Limb (tissue), 2 donors: Measurements from ENCODE around the gene GAL.

ENCODE experiments used
- DNase-seq, 2 donors: peaks; one replicate each; pipeline ENCODE4 v3.0.0-alpha.2; 2016; ENCODE audit errors: extremely low spot score in 2 of 2

The GAL gene

DNA sequence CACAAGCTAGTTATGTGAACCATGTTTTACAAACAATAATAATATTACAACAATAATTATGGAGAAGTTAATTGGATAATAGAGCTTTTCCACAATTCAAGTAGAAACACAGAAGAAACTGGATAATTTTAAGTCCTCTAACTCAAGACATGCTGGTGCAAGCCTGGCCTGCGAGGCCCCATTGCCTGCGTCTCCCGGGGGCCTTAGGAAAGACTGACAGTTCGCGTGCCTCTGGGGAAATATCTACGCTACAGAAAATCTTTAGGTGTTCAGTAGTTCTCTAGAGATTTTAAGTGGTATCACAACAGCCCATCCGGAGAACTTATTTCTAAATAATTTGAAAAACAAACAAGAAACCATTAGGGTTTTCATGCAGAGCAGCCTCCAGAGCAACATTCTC, 23.2 kb downstream of the GAL start:
- DNase-seq = no peak

DNA sequence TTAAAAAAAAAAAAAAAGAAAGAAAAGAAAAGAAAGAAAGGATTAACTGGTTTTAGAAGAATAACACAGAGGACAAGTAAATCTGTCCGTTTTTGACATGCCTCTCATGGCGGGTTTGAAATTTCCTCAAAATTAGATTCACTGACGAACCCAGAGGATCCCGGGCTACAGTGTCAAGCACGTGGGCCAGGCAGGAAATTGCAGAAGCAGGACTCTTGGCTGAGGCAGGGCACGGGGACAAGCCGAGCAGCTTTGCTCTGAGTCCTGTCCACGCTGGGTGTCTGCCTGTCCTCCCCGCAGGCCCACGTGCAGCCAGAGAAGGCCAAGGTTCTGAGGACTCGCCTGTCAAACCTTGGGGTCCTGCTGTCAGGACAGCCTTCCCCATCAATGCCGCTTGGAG, 24.7 kb downstream of the GAL start:
- DNase-seq = no peak

DNA sequence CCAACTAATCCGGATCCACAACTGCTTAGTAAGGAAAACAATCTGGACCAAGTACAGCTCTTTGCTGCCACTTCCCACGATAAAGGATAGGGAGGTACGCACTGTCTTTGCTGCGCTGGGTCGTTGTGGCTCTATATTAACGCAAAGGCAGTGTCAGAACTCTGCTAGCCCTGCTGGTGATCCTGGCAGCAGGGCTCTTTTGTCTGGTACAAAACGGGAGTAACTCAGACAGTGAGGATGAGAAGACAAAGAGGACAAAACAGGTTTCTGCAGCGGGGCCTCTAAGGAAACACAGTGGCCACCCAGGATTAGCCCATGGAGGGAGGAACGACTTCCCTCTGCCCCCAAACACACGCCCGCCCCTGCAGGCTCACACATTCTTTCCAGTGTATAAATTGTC, 26.1 kb downstream of the GAL start:
- DNase-seq = no peak

DNA sequence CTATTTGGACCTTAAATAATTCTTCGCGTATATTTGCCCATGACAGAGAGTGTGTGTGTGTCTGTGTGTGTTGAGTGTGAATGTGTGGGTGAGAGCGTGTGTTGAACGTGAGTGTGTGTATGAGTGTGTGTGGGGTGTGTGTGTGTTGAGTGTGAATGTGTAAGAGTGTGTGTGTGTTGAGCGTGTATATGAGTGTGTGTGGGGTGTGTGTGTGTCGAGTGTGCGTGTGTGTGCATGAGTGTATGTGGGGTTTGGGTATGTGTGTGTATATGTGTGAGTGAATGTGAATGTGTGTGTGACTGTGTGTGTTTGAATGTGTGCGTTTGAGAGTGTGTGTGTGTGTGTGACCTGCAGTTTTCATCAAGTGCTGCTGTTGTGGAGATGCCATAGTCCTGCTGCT, 26.8 kb downstream of the GAL start:
- DNase-seq = no peak

DNA sequence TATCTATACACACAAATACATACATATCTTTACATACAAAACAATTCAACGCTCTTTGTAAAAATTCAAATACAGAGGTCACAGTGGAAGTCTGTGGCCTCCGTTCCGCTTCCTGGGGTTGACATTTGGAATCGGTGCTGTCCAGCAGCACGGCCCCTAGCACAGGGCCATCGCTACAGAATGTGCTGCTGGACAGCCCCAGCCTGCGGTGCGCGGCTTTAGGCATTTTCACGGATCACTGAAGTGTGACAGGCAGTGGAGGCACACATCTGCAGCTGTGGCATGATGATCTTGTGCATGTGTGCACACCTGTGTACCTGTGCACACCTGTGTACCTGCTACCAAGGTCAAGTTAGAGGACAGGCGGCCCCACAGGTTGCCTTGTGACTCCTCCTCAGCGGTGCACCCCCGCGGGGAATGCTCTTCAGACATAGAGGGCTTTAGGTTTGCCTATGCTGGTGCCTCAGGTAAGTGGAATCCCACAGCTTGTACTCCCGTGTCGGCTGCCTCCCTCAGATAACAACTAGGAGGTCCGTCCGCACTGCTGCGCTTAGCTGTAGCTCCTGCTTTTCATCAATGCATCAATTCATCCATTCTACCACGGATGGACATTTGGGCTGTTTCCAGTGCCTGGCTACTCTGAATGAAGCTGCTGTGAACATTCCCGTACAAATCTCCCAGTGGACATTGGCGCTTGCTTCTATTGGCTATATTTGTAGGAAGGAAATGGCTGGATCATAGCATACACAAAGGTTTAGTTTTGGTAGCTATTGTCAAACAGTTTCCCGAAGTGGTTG, 29.9 kb downstream of the GAL start:
- DNase-seq = no peak

DNA sequence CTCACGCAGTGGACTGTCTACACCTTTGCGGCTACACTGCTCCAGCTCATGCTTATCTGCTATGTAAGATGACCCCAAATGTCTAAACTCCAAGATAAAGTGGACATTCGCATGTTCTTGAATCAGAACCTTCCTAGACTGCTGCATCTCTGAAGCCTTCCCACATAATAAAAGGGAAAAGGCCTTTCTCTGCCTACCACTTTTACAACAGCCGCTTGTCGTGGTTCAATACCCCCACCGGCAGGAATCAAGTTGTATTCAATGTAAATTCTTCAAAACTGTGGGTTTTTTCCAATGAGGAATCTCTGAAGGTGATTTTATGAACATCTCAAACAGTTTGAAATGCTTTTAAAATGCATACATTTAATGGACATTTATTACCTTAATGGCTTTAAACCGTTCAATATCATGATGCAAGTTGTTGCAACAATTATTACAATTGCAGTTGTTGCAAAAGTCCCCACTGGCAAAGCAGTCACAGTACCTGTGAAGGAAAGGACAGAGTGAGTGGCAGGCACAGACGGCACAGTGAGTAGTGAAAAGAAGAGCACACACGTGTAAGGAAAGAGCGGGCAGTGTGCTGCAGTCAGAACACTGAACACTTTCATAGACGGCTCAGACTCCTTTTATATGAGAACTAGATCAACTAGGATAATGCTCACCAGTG, 31.2 kb downstream of the GAL start:
- no peak for DNase-seq

DNA sequence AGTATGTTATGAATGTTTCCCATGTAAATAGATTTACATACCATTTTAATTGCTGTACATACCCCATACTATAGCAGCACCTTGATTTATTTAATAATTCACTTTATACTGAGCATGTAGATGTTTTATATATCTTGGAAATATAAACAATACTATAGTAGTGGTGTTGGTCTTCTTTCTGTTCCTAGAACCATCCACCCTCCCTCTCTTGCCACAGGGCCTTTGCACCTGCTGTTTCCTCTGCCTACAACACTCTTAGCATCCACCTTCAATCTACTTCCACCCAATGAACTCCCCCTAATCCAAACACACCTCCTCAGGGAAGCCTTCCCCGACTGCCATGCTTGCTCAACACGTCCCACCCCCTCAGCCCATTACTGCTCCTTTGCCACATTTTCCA, 36.7 kb downstream of the GAL start:
- no peak for DNase-seq

DNA sequence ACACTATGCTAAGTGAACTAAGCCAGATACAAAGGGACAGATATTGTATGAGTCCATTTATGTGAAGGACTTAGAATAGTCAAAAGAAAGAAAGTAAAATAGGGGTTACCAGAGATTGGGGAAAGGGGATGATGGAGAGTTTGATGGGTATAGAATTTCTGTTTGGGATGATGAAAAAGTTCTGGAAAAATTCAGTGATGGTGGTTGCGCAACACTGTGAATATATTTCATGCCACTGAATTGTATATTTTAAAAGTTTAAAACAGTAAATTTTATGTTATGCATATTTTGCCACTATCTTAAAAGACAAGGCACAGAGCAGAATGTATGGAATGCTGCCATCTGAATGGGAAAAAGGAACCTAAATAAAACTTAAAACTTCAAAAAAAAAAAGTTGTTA, 37.8 kb downstream of the GAL start:
- DNase-seq = no peak

DNA sequence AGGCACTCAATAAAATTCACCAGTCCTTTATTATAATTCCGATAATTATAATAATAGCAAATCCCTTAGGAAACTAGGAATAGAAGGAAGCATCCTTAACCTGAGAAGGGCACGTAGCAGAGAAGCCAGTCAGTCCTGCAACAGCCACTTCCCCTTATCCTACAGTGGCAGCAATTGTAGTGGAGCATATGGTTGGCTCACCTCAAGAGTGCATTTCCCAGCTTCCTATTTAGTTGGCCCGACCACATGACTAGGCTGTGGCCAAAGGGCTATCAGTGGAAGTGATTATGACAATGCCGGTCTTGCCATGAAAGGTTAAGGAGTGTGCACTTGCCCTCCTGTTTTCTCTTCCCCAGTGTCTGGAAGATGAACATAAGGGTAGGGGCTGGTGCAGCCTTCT, 39.9 kb downstream of the GAL start:
- no peak for DNase-seq

DNA sequence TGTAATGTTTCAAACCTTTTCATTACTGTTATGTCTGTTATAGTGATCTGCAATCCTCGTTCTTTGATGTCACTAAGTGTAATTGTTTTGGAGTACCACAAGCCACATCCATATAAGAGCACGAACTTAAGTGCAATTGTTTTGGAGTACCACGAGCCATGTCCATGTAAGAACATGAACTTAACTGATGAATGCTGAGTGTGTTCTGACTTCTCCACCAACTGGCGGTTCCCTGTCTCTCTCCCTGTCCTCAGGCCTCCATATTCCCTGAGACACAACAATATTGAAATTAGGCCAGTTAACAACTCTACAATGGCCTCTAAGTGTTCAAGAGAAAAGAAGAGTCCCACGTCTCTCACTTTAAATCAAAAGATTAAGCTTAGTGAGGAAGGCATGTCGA, 43.4 kb downstream of the GAL start:
- no peak for DNase-seq

DNA sequence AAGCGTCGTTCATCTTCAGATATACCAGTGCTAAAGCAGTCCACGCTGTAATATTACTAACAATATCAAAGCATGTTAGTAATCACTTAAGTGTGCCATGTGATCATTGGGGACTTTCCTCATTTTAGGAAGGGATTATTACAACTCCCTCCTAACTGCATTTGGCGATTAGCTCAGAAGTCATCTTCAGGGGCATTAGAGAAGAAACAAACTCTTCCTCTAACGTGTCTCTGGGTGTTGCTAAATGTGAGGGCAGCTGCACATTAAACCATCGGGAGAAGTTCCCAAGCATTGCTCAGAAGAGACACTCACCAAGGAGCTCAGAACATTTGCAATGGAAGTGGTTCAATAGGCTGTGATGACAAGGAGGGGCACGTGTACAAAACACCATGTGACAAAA, 49.8 kb downstream of the GAL start:
- no peak for DNase-seq

DNA sequence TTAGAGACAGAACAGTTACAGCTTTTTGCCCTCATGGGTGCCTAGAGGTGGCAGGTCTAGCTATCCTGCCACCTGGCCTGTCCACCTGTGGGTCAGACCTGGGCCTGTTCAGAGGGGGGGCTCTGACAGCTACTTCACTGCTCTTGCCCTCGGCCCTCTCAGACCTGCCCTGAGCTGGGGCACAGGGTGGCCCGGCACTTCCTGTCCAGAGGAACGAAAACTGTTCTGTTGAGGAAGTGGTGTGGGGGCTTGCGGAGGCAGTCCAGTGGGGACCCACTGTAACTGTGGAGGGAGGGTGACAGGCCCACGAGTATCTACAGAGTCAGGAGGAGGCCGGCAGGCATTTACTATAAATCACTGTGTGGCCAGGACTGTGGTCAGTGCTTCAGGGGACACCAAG, 50.8 kb downstream of the GAL start:
- DNase-seq = no peak

DNA sequence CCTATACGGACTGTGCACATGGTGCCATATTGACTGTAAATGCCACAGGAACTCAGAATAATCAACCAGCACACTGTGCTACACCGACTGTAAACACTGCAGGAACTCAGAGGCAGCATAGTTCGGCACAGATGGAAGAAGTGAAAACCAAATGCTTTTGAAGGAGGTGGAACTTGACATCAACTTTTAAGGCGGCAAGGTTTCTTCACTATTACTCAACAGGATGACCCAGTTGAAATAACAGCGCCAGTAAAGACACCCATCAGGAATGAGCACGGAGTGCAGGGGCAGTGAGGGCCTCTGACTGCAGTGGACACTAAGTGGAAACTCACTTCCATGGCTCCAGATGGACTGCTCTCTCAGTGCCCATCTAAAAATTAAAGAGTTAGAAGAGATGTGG, 51.3 kb downstream of the GAL start:
- DNase-seq = no peak
